Activated CD8-positive, alpha-beta memory T cell treated with anti-CD3 and anti-CD28 coated beads, Interleukin-2, amount 10 ng/mL, durations not matched to agents 7 days and 5 days (primary cell): Measurements from ENCODE around the gene GNAO1. TPM values are rescaled to one million over a fixed set of nuclear protein-coding genes. Genes with fewer than 3 reads are reported as not detected.

ENCODE experiments used
- ATAC-seq: fragments of 150-1000 bp; cut with Tn5 transposase; one replicate; pipeline ENCODE4 v1.10.0; 2021; ENCODE audit warnings: moderate library complexity
- CTCF ChIA-PET: fragments of 350-600 bp; sonication (Branson Sonifier 250); formaldehyde crosslinking; loops from one replicate; lab custom pipeline; 2021; ENCODE audit warnings: antibody characterized with exemption; lab: Charles Lee
- DNase-seq: peaks from one replicate; pipeline ENCODE4 v3.0.0-alpha.2; 2020
- H3K27ac Mint-ChIP-seq: one replicate; pipeline ENCODE4 v1.8.0; 2021; ENCODE audit warnings: mild to moderate bottlenecking, mixed read lengths
- H3K27me3 Mint-ChIP-seq: one replicate; pipeline ENCODE4 v1.8.0; 2021; ENCODE audit warnings: mixed read lengths
- H3K36me3 Mint-ChIP-seq: one replicate; pipeline ENCODE4 v1.8.0; 2021; ENCODE audit warnings: mild to moderate bottlenecking, mixed read lengths
- H3K4me1 Mint-ChIP-seq: one replicate; pipeline ENCODE4 v1.8.0; 2021; ENCODE audit warnings: mixed read lengths
- H3K4me3 Mint-ChIP-seq: one replicate; pipeline ENCODE4 v1.8.0; 2021; ENCODE audit warnings: mild to moderate bottlenecking, moderate library complexity, mixed read lengths
- H3K9me3 Mint-ChIP-seq: one replicate; pipeline ENCODE4 v1.8.0; 2022; ENCODE audit warnings: low read depth, mixed read lengths
- total RNA-seq, 2 experiments: library from RNA; stranded (reverse); gene quantifications; one replicate each; pipeline ENCODE4 v1.2.3, GENCODE V29; 2021

Gene GNAO1
- total RNA-seq, 2 experiments from 2014 or later: 1.5 to 4.3 TPM

DNA sequence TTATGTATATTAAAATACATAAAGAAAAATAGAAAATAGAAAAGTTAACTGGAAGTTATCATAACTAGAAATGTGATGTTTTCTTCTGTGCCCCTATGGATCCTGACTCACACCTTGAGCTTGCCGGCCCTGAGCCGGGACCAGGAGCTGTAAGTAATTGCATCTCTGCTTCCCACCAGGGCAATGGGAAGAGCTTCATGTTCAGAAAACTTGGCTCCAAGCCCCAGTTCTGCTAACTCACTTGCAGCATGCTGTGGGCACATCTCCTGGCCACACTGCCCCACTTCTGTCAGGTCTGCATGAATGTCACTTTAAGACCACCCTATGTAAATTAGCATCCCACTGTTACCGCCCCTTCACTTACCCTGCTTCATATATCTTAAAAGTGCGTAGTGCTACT lies 37.2 kb downstream of the GNAO1 start:
- no peak overlapping the region for H3K4me3 Mint-ChIP-seq
- CTCF ChIA-PET: no interaction called here

DNA sequence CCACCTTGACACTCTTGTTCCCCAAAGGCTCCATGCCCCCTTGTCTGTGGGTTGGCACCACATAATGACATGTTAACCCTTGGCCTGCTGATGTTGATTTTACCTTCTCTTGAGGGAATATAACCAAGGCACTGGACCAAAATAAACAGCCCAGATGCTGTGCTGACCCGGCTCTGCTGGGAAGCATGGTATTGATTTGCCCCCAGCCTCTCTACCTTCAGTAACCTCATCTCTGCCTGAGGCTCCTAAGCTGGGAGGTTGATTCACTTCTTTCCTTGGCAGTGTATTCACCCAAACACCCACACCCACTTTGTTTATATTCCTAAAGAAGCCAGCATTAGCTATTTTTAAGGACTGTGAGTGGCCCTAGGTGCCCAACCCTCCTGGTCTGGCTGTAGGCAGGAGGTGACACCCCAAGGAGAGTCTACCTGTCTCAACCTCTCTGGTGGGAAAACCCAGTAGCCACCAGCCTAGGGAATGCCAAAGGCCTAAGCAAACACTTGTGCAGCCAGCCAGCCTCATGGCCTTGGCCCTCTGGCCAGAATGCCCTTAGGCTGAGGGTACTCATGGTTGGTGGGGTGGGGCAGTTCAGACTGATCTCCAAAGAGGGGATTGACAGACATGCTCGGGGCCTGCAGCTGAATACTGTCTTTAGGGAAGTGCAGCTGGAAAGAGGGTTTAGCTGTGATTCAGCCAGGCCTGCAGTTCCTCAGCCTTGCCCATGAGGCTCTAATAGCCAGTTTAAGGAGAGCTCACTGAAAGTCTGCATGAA lies 42.7 kb downstream of the GNAO1 start:
- Mint-ChIP-seq H3K27ac (no peak overlapping the region), H3K27me3 (peaks cover 4% of the 10 kb centered on the region), H3K4me1 (no peaks in the 10 kb centered on the region), H3K36me3 (no peaks in the 10 kb centered on the region), H3K9me3 (no peaks in the 10 kb centered on the region), H3K4me3 (no peak overlapping the region)
- CTCF ChIA-PET: no interaction called here
- DNase-seq: no peak
- ATAC-seq: no peak

More for the DNA sequence above, 37.2 kb downstream of the GNAO1 start:
- Mint-ChIP-seq H3K4me1 (peaks cover 29% of the 10 kb centered on the region), H3K36me3 (peaks cover 1% of the 10 kb centered on the region), H3K27ac (no peak overlapping the region), H3K9me3 (no peaks in the 10 kb centered on the region), H3K27me3 (no peaks in the 10 kb centered on the region)
- ATAC-seq (no peak), DNase-seq (no peak)

GRCh38 chr16:56234737-56235136 lies 43.4 kb downstream of the GNAO1 start:
- Mint-ChIP-seq H3K27me3 (peaks cover 4% of the 10 kb centered on the region), H3K4me3 (no peak overlapping the region), H3K27ac (no peak overlapping the region), H3K36me3 (no peaks in the 10 kb centered on the region), H3K4me1 (no peaks in the 10 kb centered on the region), H3K9me3 (no peaks in the 10 kb centered on the region)
- CTCF ChIA-PET: no interaction called here
- ATAC-seq: no peak
- no peak for DNase-seq

DNA sequence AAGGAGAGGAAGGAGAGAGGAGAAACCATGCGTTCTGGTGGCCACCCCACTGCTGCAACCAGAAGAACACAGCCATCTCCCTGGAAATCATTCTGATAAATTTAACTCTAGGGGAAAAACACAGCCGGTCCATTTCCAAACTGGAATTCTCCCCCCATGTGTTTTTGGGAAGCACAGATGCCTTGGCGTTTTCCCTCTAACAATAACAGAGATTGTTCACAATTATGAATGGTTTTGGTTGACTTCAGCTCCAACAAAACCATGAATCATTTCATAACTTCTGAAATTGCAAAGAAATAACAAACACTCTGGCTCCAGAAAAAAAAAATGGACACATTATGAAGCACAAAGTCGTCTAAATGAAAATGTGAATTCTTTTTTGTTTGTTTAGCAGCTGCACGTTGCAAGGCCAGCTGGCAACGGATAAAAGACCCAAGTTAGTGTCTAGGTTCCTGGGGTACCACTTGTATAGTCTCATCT lies 46.2 kb downstream of the GNAO1 start:
- CTCF ChIA-PET: interaction anchor here (0.6 to 1.0 kb wide), 2 partner anchors 13 to 210 kb away, joined by 3 to 4 read pairs; no protein-coding TSS in a partner anchor
- Mint-ChIP-seq H3K9me3 (no peaks in the 10 kb centered on the region), H3K4me1 (no peaks in the 10 kb centered on the region), H3K4me3 (no peak overlapping the region), H3K36me3 (no peaks in the 10 kb centered on the region), H3K27me3 (peaks cover 4% of the 10 kb centered on the region), H3K27ac (no peak overlapping the region)
- DNase-seq (no peak), ATAC-seq (no peak)

GRCh38 chr16:56238188-56238587 lies 46.9 kb downstream of the GNAO1 start:
- CTCF ChIA-PET: interaction anchor here (1.0 kb wide), 1 partner anchor 13 kb away, joined by 4 read pairs; no protein-coding TSS in a partner anchor
- no peak overlapping the region for H3K4me3 Mint-ChIP-seq
- ATAC-seq (no peak), DNase-seq (no peak)
- H3K27ac Mint-ChIP-seq: no peak overlapping the region
- H3K27me3 Mint-ChIP-seq: peaks cover 4% of the 10 kb centered on the region
- H3K36me3 Mint-ChIP-seq: no peaks in the 10 kb centered on the region
- H3K9me3 Mint-ChIP-seq: no peaks in the 10 kb centered on the region
- no peaks in the 10 kb centered on the region for H3K4me1 Mint-ChIP-seq

- Mint-ChIP-seq H3K9me3 (no peaks in the 10 kb centered on the region), H3K27ac (no peak overlapping the region), H3K36me3 (no peaks in the 10 kb centered on the region), H3K4me3 (no peak overlapping the region), H3K27me3 (no peaks in the 10 kb centered on the region), H3K4me1 (no peaks in the 10 kb centered on the region)
- ATAC-seq: no peak
- DNase-seq: no peak
- CTCF ChIA-PET: no interaction called here
Observed at GRCh38 chr16:56241596-56241995, 50.3 kb downstream of the GNAO1 start.

- H3K27me3 Mint-ChIP-seq: no peaks in the 10 kb centered on the region
- ATAC-seq: no peak
Observed at GRCh38 chr16:56242740-56243139, 51.5 kb downstream of the GNAO1 start.

GRCh38 chr16:56244612-56245011 lies 53.3 kb downstream of the GNAO1 start:
- Mint-ChIP-seq H3K4me3 (no peak overlapping the region), H3K27me3 (no peaks in the 10 kb centered on the region), H3K4me1 (no peaks in the 10 kb centered on the region), H3K36me3 (no peaks in the 10 kb centered on the region), H3K9me3 (no peaks in the 10 kb centered on the region), H3K27ac (no peak overlapping the region)
- ATAC-seq: no peak
- no peak for DNase-seq
- CTCF ChIA-PET: no interaction called here

More at GRCh38 chr16:56242740-56243139, 51.5 kb downstream of the GNAO1 start:
- H3K27ac Mint-ChIP-seq: no peak overlapping the region
- H3K36me3 Mint-ChIP-seq: no peaks in the 10 kb centered on the region
- H3K9me3 Mint-ChIP-seq: no peaks in the 10 kb centered on the region
- CTCF ChIA-PET: no interaction called here
- DNase-seq: no peak
- no peaks in the 10 kb centered on the region for H3K4me1 Mint-ChIP-seq
- H3K4me3 Mint-ChIP-seq: no peak overlapping the region

- Mint-ChIP-seq H3K27me3 (no peaks in the 10 kb centered on the region), H3K9me3 (no peaks in the 10 kb centered on the region), H3K4me1 (no peaks in the 10 kb centered on the region), H3K4me3 (no peak overlapping the region), H3K36me3 (no peaks in the 10 kb centered on the region), H3K27ac (no peak overlapping the region)
- DNase-seq (no peak), ATAC-seq (no peak)
- CTCF ChIA-PET: no interaction called here
Observed at GRCh38 chr16:56245197-56245596, 53.9 kb downstream of the GNAO1 start.

GRCh38 chr16:56246051-56246817 lies 54.9 kb downstream of the GNAO1 start:
- CTCF ChIA-PET: no interaction called here
- H3K36me3 Mint-ChIP-seq: no peaks in the 10 kb centered on the region
- no peak for DNase-seq
- no peaks in the 10 kb centered on the region for H3K9me3 Mint-ChIP-seq
- no peak overlapping the region for H3K4me3 Mint-ChIP-seq
- no peak for ATAC-seq
- H3K27ac Mint-ChIP-seq: no peak overlapping the region
- no peaks in the 10 kb centered on the region for H3K4me1 Mint-ChIP-seq
- H3K27me3 Mint-ChIP-seq: no peaks in the 10 kb centered on the region

DNA sequence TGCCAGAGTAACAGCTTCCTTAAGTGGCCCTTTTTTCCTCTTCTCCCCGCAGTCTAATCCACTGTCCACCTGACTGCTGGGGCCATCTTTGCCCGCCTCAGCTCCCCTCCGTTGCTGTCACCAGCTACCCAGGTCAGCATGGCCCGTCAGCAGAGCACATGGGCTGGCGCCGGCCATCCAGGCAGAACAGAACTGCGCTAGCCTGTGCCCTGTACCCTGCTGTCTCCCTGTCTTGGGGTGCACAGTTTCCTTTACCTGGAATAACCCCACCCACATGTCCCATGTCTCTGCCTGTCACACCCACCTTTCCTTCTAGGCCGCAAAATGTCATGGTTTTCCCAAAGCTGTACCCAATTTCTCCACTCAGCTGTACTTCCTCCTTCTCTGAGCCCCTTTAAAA lies 55.7 kb downstream of the GNAO1 start:
- no peak overlapping the region for H3K4me3 Mint-ChIP-seq
- H3K27ac Mint-ChIP-seq: no peak overlapping the region
- no peaks in the 10 kb centered on the region for H3K36me3 Mint-ChIP-seq
- H3K27me3 Mint-ChIP-seq: no peaks in the 10 kb centered on the region
- CTCF ChIA-PET: no interaction called here
- no peak for DNase-seq
- no peaks in the 10 kb centered on the region for H3K9me3 Mint-ChIP-seq
- ATAC-seq: no peak
- H3K4me1 Mint-ChIP-seq: no peaks in the 10 kb centered on the region

GRCh38 chr16:56247808-56248207 lies 56.5 kb downstream of the GNAO1 start:
- Mint-ChIP-seq H3K27ac (no peak overlapping the region), H3K4me3 (no peak overlapping the region), H3K27me3 (no peaks in the 10 kb centered on the region), H3K36me3 (no peaks in the 10 kb centered on the region), H3K4me1 (no peaks in the 10 kb centered on the region), H3K9me3 (no peaks in the 10 kb centered on the region)
- no peak for ATAC-seq
- CTCF ChIA-PET: no interaction called here
- no peak for DNase-seq

GRCh38 chr16:56252835-56253234 lies 61.5 kb downstream of the GNAO1 start:
- Mint-ChIP-seq H3K36me3 (no peaks in the 10 kb centered on the region), H3K4me3 (no peak overlapping the region), H3K27me3 (peaks cover 7% of the 10 kb centered on the region), H3K9me3 (no peaks in the 10 kb centered on the region), H3K4me1 (no peaks in the 10 kb centered on the region), H3K27ac (no peak overlapping the region)
- no peak for DNase-seq
- CTCF ChIA-PET: no interaction called here
- ATAC-seq: no peak

- ATAC-seq (no peak), DNase-seq (no peak)
- Mint-ChIP-seq H3K36me3 (no peaks in the 10 kb centered on the region), H3K27ac (no peak overlapping the region), H3K27me3 (peaks cover 7% of the 10 kb centered on the region), H3K4me1 (no peaks in the 10 kb centered on the region), H3K4me3 (no peak overlapping the region), H3K9me3 (no peaks in the 10 kb centered on the region)
- CTCF ChIA-PET: no interaction called here
Observed at GRCh38 chr16:56255904-56256303, 64.6 kb downstream of the GNAO1 start.
